K562 (cell line): ENCODE measurements around the gene NAV2. TPM values are rescaled to one million over a fixed set of nuclear protein-coding genes. Genes with fewer than 3 reads are reported as not detected.

Source experiments
- ATAC-seq: fragments of 200-7000 bp; cut with Tn5 transposase; 3 replicates; pipeline ENCODE4 v1.9.1; 2020; ENCODE audit warnings: moderate library complexity
- Bru-seq: library from RNA; stranded (reverse); fragments of 400-500 nt; gene quantifications from one replicate; lab custom pipeline; 2021; lab: Mats Ljungman, UMichigan
- BruChase-seq, 2 experiments: library from RNA; stranded (reverse); fragments of 400-500 nt; gene quantifications; one replicate each; lab custom pipeline; 2021; lab: Mats Ljungman, UMichigan
- BruUV-seq: library from RNA; stranded (reverse); fragments of 400-500 nt; replicated peaks from 2 replicates; lab custom pipeline; 2021; lab: Mats Ljungman, UMichigan
- CTCF ChIA-PET: fragments of 300-600 bp; formaldehyde crosslinking; extraction: SDS; loops from one replicate; lab custom pipeline; 2021; ENCODE audit warnings: low intra/inter-chr PET ratio; lab: Yijun Ruan, JAX
- POLR2A ChIA-PET: fragments of 300-600, 350-650 bp; sonication (Branson Sonifier 250); formaldehyde crosslinking; extraction: SDS; loops from one replicate; lab custom pipeline; 2021; ENCODE audit warnings: antibody characterized with exemption, inconsistent platforms; lab: Yijun Ruan, JAX
- DNase-seq, 4 experiments: peaks; one replicate each; pipeline versions ENCODE4 v3.0.0 to v3.0.0-alpha.2; 2011 to 2018; ENCODE audit warnings: low spot score in 3 of 4, mixed read lengths in 3 of 4; ENCODE audit errors: extremely low read depth in 1 of 4
- FAIRE-seq: peaks from 2 replicates; lab custom pipeline; 2011; peaks lifted over from hg19 to GRCh38; lab: Jason Lieb, UNC
- H2AFZ ChIP-seq: 2 replicates; pipeline ENCODE4 v1.6.0; 2011; ENCODE audit warnings: low read depth, low read length, control low read depth, inconsistent platforms
- H3K27ac ChIP-seq: fragments of 200-600 bp; 3 replicates; pipeline ENCODE4 v1.8.0; 2011; ENCODE audit warnings: low read depth, mild to moderate bottlenecking, control low read depth, inconsistent platforms, low read length, moderate library complexity, mixed read lengths; ENCODE audit errors: extremely low read depth
- H3K27me3 ChIP-seq, 2 experiments: fragments of 300-600 bp in 1 of 2; 2 replicates in 1 of 2; 3 replicates in 1 of 2; pipeline versions ENCODE4 v1.6.0 to v1.8.0; 2011; ENCODE audit warnings: inconsistent platforms in 2 of 2, low read length in 2 of 2, mild to moderate bottlenecking in 1 of 2, mixed read lengths in 1 of 2, moderate library complexity in 1 of 2; ENCODE audit not compliant: control insufficient read depth in 2 of 2, insufficient read depth in 2 of 2
- H3K36me3 ChIP-seq: fragments of 300-600 bp; 3 replicates; pipeline ENCODE4 v1.8.0; 2011; ENCODE audit warnings: mild to moderate bottlenecking, low read length, inconsistent platforms; ENCODE audit not compliant: control insufficient read depth, insufficient read depth
- H3K4me1 ChIP-seq, 2 experiments: fragments of 200-600 bp in 1 of 2; replicated peaks in 1 of 2; 2 replicates in 1 of 2; 3 replicates in 1 of 2; pipeline versions ENCODE4 v1.5.1 to v1.8.0; 2011; ENCODE audit warnings: inconsistent platforms in 2 of 2, low read length in 2 of 2, mild to moderate bottlenecking in 1 of 2, mixed read lengths in 1 of 2, moderate library complexity in 1 of 2; ENCODE audit not compliant: control insufficient read depth in 2 of 2, insufficient read depth in 2 of 2
- H3K4me2 ChIP-seq: 2 replicates; pipeline ENCODE4 v1.6.1; 2011; ENCODE audit warnings: low read length, control low read depth, inconsistent platforms, mixed read lengths; ENCODE audit not compliant: insufficient read depth
- H3K4me3 ChIP-seq: fragments of 200-600 bp; sonication (generic), shearing (Covaris generic); 2 replicates; pipeline ENCODE4 v1.5.1; 2016; ENCODE audit warnings: control low read depth, inconsistent platforms
- H3K79me2 ChIP-seq: fragments of 200-600 bp; 3 replicates; pipeline ENCODE4 v1.8.0; 2011; ENCODE audit warnings: low read length, inconsistent platforms; ENCODE audit not compliant: control insufficient read depth, insufficient read depth
- H3K9ac ChIP-seq, 2 experiments: 2 replicates each; pipeline versions ENCODE4 v1.6.0 to v1.6.1; 2011; ENCODE audit warnings: low read depth in 2 of 2, low read length in 2 of 2, control low read depth in 1 of 2, inconsistent platforms in 1 of 2, mild to moderate bottlenecking in 1 of 2, mixed read lengths in 1 of 2; ENCODE audit not compliant: insufficient read depth in 1 of 2
- H3K9me1 ChIP-seq: one replicate; pipeline ENCODE4 v1.6.0; 2011; ENCODE audit warnings: inconsistent platforms, mild to moderate bottlenecking, low read length, moderate library complexity; ENCODE audit not compliant: control insufficient read depth, insufficient read depth
- H3K9me3 ChIP-seq: replicated peaks from 2 replicates; pipeline ENCODE4 v1.5.1; 2011; ENCODE audit warnings: low read depth, low read length, inconsistent platforms; ENCODE audit not compliant: control insufficient read depth, insufficient read depth
- H4K20me1 ChIP-seq: replicated peaks from 2 replicates; pipeline ENCODE4 v1.6.1; 2011; ENCODE audit warnings: low read length, inconsistent platforms, mixed read lengths; ENCODE audit not compliant: control insufficient read depth, insufficient read depth
- ARID3B ChIP-seq: fragments of 250-450 bp; sonication (Bioruptor Pico); IDR thresholded peaks from 2 replicates; pipeline ENCODE4 v1.4.0; 2020; ENCODE audit warnings: borderline replicate concordance
- E2F6 ChIP-seq, 2 experiments: IDR thresholded peaks; 2 replicates each; pipeline ENCODE4 v1.6.1; 2011; ENCODE audit warnings: borderline replicate concordance in 1 of 2, control low read depth in 1 of 2, low read depth in 1 of 2, low read length in 1 of 2, mild to moderate bottlenecking in 1 of 2, mixed read lengths in 1 of 2, moderate library complexity in 1 of 2; ENCODE audit not compliant: insufficient read depth in 1 of 2, insufficient read length in 1 of 2, poor library complexity in 1 of 2, severe bottlenecking in 1 of 2; ENCODE audit errors: extremely low read depth in 1 of 2
- GATAD2B ChIP-seq: fragments of 450-650 bp; IDR thresholded peaks from 2 replicates; pipeline ENCODE4 v1.6.1; 2017; ENCODE audit warnings: mild to moderate bottlenecking, borderline replicate concordance
- HDAC2 ChIP-seq: fragments of 450-650 bp; IDR thresholded peaks from 2 replicates; pipeline ENCODE4 v1.6.1; 2016; ENCODE audit warnings: mild to moderate bottlenecking
- RCOR1 ChIP-seq, 2 experiments: IDR thresholded peaks; 2 replicates each; pipeline ENCODE4 v1.6.1; 2012; ENCODE audit warnings: low read depth in 2 of 2, low read length in 2 of 2, borderline replicate concordance in 1 of 2, improper control_type of control experiment in 1 of 2
- ZEB2 ChIP-seq: fragments of 450-650 bp; IDR thresholded peaks from 2 replicates; pipeline ENCODE4 v1.6.1; 2016
- ZNF780A ChIP-seq: fragments of 250-450 bp; sonication (Bioruptor Pico); IDR thresholded peaks from 2 replicates; pipeline ENCODE4 v1.5.0; 2021; ENCODE audit warnings: mild to moderate bottlenecking
- WGBS: fragments of 100-300 bp; shearing (Covaris generic); methylation state at CpG from one replicate; pipeline ENCODE4 v1.1.6; 2016; ENCODE audit warnings: low coverage, mixed read lengths; ENCODE audit not compliant: insufficient coverage; ENCODE audit errors: missing lambda C conversion rate; 5-methylcytosine and 5-hydroxymethylcytosine counted together
- in situ Hi-C: fragments of 300-500 bp; cut with MboI; formaldehyde crosslinking; loops from 4 replicates; pipeline ENCODE4 v1.15.0; 2018; ENCODE audit warnings: inconsistent platforms, mixed read lengths
- intact Hi-C: fragments of 100-400 bp; cut with micrococcal nuclease; formaldehyde crosslinking; loops from 2 replicates; pipeline ENCODE4 v1.14.2; 2022
- long read RNA-seq, 3 experiments: library from polyadenylated mRNA in 2 of 3; library from RNA in 1 of 3; unstranded in 2 of 3; stranded (forward) in 1 of 3; transcript quantifications; one replicate each; pipeline ENCODE4 v2.0.0, GENCODE V29; 2019 to 2022
- polyA minus RNA-seq, 3 experiments: library from RNA; depleted of rRNA, polyadenylated mRNA; stranded (reverse); fragments of >200 nt; gene quantifications; 2 replicates each; pipeline ENCODE4 v1.2.3, GENCODE V29; 2011
- polyA plus RNA-seq, 8 experiments: library from polyadenylated mRNA; depleted of rRNA in 4 of 8; stranded (reverse) in 5 of 8; unstranded in 3 of 8; fragments of >200 nt; fragmentation: Nextera tagmentation in 2 of 8; fragmentation: Illumina TruSeq in 1 of 8; extraction: Ambion mirVana in 2 of 8; extraction: Trizol in 1 of 8; gene quantifications; 2 replicates each; pipeline versions ENCODE4 v1.2.1 to v1.2.3, GENCODE V29; 2011 to 2014; ENCODE audit warnings: inconsistent platforms in 1 of 8, missing spikeins in 1 of 8
- total RNA-seq, 7 experiments: library from RNA; depleted of rRNA in 6 of 7; stranded (reverse); fragments of >200 nt in 6 of 7; fragmentation: Illumina TruSeq in 2 of 7; extraction: Trizol in 2 of 7; gene quantifications; 2 replicates each; pipeline versions ENCODE4 v1.2.1 to v1.2.3, GENCODE V29; 2011 to 2021; ENCODE audit warnings: low replicate concordance in 1 of 7

NAV2 gene
- total RNA-seq (2011; cell fraction: chromatin; rRNA removed; ENCODE audit: low replicate concordance): 0.58 and 1.4 TPM in 2 replicates
- 0.17 and 1.1 TPM in 2 replicates for total RNA-seq (2011; cell fraction: nucleolus; rRNA removed)
- total RNA-seq (2011; cell fraction: nucleoplasm; rRNA removed): 0.37 and 1.6 TPM in 2 replicates
- total RNA-seq (2014; rRNA removed) (0.05 TPM in 1 of 2 replicates, not detected in the other), total RNA-seq (2014; rRNA removed; fragmentation: Illumina TruSeq; extraction: Trizol) (under 0.01 and 0.04 TPM in 2 replicates), total RNA-seq (2015; rRNA removed; fragmentation: Illumina TruSeq; extraction: Trizol) (0.04 TPM in 2 replicates), total RNA-seq (2021) (0.25 and 0.35 TPM in 2 replicates), polyA plus RNA-seq (2011; rRNA removed) (0.07 and 0.41 TPM in 2 replicates), polyA plus RNA-seq (2014; fragmentation: Illumina TruSeq; extraction: Trizol) (0.07 and 0.15 TPM in 2 replicates), polyA plus RNA-seq (2014; fragmentation: Nextera tagmentation; extraction: Ambion mirVana) (under 1 TPM; 0.03 to 0.06 TPM), polyA plus RNA-seq (2014; rRNA removed) (0.05 and 0.08 TPM in 2 replicates), polyA minus RNA-seq (2011; rRNA and poly(A)+ RNA removed) (0.18 and 0.96 TPM in 2 replicates), Bru-seq, nascent RNA (percentile 12 among the genes with signal in this experiment), BruChase-seq, experiment 1, labeled RNA remaining after a 2-hour chase (percentile 12 among the genes with signal in this experiment), BruChase-seq, experiment 2, labeled RNA remaining after a 6-hour chase (percentile 11 among the genes with signal in this experiment)
- 0.07 and 0.25 TPM in 2 replicates for polyA plus RNA-seq (2011; cell fraction: cytosol; rRNA removed)
- 0.47 and 0.86 TPM in 2 replicates for polyA plus RNA-seq (2011; cell fraction: nucleus; rRNA removed)
- polyA plus RNA-seq (2012): 0.35 and 0.47 TPM in 2 replicates
- 1.5 TPM in 1 of 2 replicates, not detected in the other for polyA minus RNA-seq (2011; cell fraction: cytosol; rRNA and poly(A)+ RNA removed)
- 0.67 and 0.78 TPM in 2 replicates for polyA minus RNA-seq (2011; cell fraction: nucleus; rRNA and poly(A)+ RNA removed)
- long read RNA-seq, experiment 1, partial matches to known transcripts: 0 of 1 reads
- long read RNA-seq, experiment 1, other reads (novel, unspliced or antisense): 1 of 1 reads
- long read RNA-seq, experiment 2: 0 reads
- long read RNA-seq, experiment 3: 0 reads

GRCh38 chr11:19712281-19713195 lies at the start of gene NAV2:
TSS of gene NAV2 (plus strand) at chr11:19712837. CDS start at chr11:19713696, 859 bp downstream.
- Histone ChIP-seq H4K20me1 (peaks cover 13% of the 10 kb centered on the region), H3K36me3 (no peaks in the 10 kb centered on the region), H3K79me2 (no peaks in the 10 kb centered on the region), H3K9me3 (no peaks in the 10 kb centered on the region), H3K4me3 (peak within 1 kb of the TSS; percentile 44), H3K27ac (peak within 1 kb of the TSS; percentile 82), H3K27me3 (peaks cover 6 to 30% of the 10 kb centered on the region in 2 experiments), H3K9ac (peak within 1 kb of the TSS; percentile 76 to 88), H3K9me1 (no peaks in the 10 kb centered on the region), H3K4me2 (peak within 1 kb of the TSS; percentile 74), H2AFZ (peak within 1 kb of the TSS; percentile 94), H3K4me1 (peaks cover 16 to 32% of the 10 kb centered on the region in 2 experiments)
- intact Hi-C loops: no loop called here
- in situ Hi-C loops: no loop called here
- CTCF ChIA-PET: no interaction called here
- DNase-seq (peak; percentile 91 to 98 (median 96)), FAIRE-seq (peak; percentile 69), ATAC-seq (peak; percentile 100)
- POLR2A ChIA-PET: interaction anchor here (1.0 to 1.2 kb wide), 2 partner anchors 12 to 152 kb away, joined by 3 to 7 read pairs; no protein-coding TSS in a partner anchor
- WGBS: under 1% methylated on average over 78 of the region's 91 CpGs
- BruUV-seq: TSS peak; percentile 91
- TF ChIP-seq RCOR1 (IDR thresholded peaks at IDR 0.05; ENCODE audit: borderline replicate concordance in 1 of 2, low read depth in 2 of 2, low read length in 2 of 2) (peak in 1 of 2 experiments; percentile 30; a peak in 1 of 4 replicates), ZNF780A (no peak), GATAD2B (0 out of 2 replicates have a peak, but pooled peaks have one; percentile 37), HDAC2 (no peak), ZEB2 (no peak), E2F6 (IDR thresholded peaks at IDR 0.05; ENCODE audit: borderline replicate concordance in 1 of 2, extremely low read depth in 1 of 2, insufficient read depth in 1 of 2, insufficient read length in 1 of 2, low read depth in 1 of 2, low read length in 1 of 2, poor library complexity in 1 of 2, severe bottlenecking in 1 of 2) (peak; percentile 73 to 90), ARID3B (no peak)
